Stimulated activated CD4-positive, alpha-beta T cell treated with anti-CD3 and anti-CD28 coated beads, TNF-alpha, amount 100 ng/mL, for 48 hours (primary cell): ENCODE data around the gene PAM.
"Not testable (repeated sequence)": the region's sequence is repeated elsewhere in the genome, so short reads cannot be mapped to it uniquely, and the experiment has no call there.

Source experiments
- DNase-seq, 3 donors: peaks; one replicate each; pipeline ENCODE4 v3.0.0-alpha.2; 2020; ENCODE audit warnings: low read depth in 3 of 3

The PAM gene

DNA sequence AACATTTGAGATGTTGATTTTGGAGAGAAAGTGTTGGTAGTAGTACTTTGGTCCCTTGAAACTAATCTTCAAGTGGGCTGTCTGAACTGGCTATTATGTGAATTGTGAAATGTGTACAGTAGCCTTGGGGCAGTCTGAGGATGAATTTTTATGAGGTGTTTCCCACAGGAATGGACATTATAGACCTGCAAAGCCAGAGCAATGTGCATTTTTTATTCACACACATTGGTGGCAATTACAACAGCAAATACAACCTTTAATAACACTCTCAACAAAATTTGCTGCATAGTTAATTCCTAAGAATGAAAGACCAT, 147.0 kb downstream of the PAM start:
- no peak for DNase-seq

DNA sequence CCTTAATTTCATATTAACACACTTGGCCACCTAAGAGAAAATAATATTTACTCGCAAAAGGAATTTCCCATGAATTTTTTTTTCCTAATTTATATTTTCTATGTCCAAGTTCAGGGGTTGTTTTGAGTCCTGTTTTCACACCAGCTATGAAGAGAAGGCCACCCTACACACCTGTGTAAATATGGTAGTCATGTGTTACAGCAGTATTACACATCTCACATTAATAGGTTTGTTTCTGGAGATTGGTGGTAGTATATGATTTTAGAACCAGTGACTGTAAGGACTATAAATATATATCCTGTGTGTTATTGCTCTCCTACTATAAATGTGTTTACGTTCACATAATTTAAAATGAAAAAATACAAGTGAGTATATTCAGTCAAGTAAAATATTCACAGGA, 147.5 kb downstream of the PAM start:
- no peak for DNase-seq

DNA sequence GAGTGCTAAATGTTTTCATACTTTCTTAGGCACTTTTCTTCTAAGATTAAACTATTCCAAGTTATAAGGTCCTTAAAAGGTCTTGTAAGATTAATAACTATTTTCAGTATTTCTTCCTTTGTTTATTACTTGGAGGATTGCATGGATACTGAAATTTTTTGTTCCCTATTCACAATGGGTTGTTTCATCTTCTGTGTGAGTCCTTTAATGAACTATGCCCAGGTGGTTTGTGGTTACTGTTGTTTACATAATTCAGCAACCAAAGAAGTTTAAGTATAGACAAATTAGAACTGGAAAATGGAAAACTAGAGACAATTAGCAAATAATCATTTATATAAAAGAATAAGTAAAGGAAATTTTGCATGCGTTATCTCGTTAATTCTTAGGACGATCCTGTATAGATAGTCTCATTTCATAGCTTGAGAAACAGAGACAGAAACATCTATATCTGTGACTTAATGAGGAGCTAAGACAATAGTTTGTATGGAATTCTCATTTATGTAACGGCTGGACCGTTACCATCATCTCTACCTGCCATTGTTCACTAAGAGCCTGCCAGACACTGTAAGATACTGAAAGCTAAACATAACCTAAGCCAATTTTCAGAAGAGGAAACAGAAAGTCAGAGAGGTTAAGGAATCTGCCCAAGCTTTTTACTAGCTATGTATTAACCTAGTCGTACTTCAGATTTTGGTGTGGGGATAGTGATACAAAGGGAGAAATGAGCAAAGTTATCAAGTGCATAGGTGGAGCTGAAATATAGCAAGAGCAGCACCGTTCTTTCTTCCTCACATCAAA, 148.2 kb downstream of the PAM start:
- DNase-seq = no peak

DNA sequence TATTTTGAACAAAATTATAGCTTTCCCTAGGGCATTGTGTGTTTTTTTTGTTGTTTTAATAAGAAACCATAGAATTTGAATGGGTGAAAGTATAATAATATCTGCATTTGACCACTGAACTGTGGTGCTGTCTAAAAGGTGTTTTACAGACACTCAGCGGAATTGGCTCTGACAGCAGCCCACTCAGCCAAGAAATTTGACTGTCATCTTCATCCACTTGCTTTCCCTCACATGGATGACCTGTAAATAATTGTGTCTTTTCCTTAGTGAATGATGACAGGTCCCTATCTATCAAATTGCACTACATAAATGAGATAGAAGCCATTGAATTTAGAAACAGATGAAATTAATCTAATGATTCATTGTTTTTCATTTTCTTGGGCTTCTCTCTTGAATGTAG, 150.0 kb downstream of the PAM start:
- no peak for DNase-seq

DNA sequence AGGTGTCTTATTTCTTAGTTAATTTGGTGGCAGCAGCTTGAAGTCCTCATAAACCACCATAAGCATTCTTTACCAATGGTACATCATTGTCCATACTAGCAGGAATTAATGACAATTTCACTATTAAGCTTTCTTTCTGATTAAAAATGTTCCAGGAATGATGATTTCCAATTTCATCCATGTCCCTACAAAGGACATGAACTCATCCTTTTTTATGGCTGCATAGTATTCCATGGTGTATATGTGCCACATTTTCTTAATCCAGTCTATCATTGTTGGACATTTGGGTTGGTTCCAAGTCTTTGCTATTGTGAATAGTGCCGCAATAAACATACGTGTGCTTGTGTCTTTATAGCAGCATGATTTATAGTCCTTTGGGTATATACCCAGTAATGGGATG, 152.0 kb downstream of the PAM start:
- not testable (repeated sequence) for DNase-seq

DNA sequence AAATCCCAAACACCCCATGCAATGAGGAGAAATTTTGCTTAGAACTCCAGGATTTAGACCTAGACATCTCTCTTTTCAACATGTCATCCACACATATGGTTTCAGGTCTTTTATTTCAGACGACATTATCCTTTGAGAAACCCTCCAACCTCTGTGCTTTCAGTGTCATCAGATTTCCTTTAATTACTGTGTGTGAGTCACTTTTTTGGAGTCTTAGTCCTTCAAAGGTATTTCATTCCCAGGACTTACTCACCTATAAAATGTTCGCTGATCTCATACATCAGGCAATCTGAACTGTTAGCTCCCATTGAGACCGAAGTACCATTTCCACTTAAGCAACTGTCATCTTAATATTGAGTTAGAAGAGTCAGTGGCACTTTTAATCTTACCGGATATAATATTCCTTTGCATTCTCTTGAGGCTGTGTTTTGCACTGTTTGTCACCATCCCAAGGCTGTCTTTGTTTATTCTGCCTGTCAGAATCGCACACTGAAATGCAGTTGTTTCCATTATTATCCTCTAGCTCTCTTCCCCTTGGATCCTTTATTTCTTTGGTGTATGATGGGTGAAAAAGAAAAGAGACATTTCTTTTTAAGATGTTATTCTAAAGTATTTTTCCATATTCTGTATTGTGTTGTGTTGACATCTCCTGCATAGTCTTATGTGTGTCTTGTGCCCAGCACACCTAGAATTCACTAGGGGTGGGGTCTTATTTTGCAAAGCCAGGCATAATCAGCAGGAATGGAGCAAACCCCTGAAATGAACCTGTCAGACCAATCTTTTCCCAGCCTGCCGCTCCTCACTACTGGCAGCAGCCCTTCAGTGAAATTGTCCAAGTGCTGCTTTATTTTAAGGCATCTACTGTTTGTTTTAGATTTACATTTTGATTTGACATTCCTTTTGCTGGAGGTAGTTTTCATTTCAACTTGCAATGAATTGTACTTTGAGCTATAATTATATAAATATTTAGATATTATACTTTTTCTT, 155.4 kb downstream of the PAM start:
- no peak for DNase-seq

DNA sequence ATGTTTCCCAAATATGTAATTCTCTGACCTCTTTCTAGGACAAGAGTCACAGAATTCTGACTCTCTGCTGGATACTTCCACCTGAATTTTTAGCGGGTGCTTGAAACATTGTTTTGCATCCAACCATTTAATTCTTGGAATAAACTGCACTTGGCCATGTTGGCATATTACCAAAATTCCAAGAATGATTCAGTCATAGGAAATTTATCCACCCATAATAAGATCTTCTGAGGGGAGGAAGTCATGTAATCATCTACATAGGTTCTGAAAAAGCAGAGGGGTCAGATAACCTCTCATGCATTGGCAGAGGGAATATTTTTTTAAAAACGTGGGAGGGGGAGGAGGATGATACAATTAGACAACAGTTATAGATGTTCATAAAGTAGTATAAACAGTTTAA, 156.9 kb downstream of the PAM start:
- DNase-seq = no peak

DNA sequence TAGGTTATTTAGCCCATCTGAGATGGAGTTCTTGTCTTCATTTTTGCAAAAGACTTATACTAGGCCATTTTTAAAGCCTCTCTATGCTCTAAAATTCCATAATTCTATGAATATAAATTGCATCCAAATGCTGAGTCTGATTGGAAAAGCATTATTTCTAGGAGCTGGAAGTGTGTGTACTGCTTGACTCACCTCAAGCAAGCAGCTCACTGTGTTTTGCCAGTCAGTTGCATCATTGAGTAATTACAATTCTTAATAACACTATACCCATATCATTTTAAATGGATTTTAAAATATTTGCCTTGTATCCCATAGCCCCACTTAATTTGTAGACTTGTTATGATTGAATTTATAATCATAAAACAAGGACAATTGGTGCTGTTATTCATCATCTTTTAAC, 161.0 kb downstream of the PAM start:
- DNase-seq = no peak

DNA sequence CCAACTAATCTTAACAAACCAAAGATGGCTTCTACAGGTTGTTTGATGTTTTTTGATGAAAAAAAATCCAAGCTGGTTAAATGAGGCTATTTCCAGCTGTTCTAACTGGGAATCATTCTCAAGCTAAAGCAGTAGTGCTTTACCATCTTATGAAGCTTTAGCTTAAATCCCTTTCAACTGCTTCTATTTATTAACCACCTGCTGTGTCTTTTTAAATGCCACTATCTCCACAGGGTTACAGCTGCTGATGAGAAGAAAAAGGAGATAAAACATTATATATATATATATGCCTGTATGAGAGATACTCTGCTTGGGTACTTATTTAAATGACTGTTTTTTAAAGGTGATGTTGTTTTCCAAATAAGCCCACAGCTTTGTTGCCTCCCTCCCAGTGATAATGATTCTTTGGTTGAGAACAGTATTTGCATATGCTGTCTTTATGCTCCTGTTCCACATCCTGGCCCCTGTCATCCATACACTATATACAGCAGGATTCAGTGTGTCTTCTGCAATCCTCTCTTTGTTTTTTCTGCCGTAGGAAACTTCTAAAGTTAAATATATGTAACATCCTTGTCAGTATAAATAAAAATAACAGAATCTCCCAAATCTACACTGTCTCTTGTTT, 164.0 kb downstream of the PAM start:
- DNase-seq = no peak

DNA sequence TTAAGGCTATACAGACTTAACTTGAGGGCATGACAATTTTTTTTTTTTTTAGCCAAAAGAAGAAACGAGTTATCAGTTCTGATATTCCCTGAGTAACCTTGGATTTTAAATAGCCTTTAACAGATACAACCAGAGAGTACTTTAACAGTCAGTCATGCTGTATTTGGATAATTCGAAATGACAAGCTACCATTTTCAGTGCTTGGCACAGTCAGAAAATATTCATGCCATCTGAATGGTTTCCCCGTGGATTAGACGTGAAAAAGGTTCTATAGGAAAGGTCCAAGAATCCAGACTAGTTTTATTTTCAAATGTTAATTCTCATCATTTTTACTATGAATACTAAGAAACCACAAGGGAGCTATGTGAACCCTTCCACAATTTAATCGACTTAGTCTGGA, 165.7 kb downstream of the PAM start:
- DNase-seq = no peak

DNA sequence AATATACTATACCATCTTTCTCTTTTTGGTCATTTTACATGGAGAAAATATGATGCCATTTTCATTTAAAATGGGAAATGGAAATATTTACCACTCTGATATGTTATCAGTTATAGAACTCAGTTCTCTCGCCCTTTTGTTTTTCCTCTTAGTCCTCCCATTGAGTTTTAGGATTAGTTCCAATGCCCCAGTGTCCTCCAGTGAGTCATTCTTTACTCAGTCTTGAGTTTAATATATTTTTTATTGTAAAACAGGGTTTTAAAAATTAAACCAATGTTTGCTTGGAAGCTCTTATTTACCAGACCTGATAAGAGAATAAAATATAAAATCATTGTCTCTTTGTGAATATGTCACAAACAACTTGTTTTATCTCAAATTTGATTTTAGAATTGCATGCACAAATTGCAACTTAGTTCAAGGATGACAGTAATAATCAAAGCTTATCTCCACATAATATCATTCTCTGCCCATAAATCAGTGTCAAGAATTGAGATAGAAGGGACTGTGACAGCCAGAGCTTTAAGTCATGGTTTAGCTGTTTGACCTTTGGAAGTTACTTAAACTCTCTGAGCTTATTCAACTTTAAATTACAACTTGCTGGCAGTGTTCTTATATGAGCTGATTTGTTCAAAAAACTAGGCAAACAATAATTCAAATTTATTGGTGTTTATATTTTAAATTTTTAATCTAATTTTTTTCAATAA, 166.4 kb downstream of the PAM start:
- no peak for DNase-seq

DNA sequence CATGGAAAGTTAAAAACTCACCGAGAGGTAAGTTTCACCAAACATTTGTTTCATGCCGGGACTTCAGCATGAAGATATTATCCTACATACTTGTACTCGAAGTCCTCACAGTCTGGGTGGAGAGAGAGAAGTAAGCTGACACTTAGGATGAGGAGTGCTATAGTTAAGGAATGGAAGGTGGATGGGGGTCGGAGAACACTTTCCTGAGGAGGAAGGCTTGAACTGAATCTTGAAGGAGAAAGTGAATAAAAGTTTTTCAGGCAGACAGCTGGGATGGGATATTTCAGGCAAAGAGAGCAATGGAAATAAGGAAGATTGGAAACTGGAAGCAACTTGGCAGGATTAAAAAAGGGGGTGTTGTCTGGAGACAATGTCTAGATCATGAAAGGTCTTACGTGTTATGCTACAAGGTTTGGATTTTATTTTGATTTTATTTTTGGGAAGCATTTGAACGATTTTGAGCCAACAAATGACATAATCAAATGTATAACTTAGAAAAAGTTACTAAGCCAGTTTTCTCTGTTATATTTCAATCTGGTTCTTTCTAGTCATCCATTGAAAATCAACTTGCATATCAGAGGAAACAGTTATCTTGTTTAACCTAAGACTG, 167.1 kb downstream of the PAM start:
- DNase-seq = no peak

DNA sequence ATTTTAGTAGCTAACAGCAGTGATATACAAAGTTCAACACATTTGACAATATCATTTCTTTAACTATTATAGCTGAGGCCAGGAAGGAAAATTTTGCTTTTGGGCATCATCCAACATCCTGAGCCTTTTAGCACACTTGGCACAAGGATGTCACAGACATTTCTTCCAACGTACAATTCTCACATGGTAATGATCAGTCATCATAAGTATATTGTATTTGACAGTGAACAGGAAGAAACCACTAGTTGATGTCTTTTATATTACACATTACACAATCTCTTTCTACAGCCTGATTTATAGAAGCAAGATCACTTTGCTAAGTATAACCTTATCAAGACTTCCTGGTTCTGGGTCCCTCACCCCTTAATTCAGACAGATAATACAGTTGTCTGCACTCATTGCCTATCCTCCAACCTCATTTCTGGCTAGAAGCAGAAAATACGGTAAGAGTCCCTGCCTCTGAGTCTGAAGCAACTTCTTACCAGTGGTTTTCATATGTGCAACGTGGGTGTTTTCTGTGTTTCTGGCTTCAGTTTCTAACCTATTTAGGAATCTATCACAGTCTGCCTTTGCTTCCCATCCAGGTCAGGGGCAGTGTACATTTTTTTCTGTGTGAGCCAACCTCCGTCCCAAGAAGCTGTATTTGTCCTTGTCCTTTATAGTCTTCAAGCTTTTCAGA, 167.8 kb downstream of the PAM start:
- no peak for DNase-seq

DNA sequence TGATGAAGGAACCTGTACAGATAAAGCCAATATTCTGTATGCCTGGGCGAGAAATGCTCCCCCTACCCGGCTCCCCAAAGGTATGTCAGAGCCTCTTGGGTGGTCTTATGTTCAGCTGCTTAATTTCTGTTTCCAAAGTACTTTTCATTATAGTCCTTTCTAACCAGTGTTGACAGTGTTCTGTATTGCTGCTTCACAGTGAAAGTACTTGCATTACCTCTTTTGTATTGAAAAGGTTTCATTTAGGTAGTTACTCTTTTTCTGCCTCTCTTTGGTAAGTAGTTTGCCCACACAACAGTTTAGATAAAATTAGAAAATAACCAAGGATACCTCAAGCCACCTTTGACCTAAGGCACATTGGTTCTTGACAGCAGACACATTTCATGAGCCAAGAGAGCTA, 169.9 kb downstream of the PAM start:
- no peak for DNase-seq

DNA sequence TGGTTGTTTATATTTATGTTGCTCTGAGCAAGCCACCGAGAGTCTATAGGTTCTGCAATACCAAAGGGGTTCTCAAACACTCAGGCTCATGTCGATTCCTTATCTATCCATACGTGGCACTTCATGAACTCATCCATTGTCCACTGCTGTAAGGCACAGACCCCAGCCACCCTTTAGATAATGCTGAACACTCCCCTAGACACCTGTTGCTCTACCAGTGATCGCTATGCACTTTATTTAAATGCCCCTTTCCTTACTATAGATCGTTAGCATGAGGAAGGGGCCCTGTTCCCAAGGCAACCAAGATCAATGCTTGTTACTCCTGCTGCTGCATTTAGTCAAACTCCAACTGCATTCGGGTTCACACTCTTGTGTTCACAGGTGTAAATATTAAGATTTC, 171.9 kb downstream of the PAM start:
- no peak for DNase-seq

DNA sequence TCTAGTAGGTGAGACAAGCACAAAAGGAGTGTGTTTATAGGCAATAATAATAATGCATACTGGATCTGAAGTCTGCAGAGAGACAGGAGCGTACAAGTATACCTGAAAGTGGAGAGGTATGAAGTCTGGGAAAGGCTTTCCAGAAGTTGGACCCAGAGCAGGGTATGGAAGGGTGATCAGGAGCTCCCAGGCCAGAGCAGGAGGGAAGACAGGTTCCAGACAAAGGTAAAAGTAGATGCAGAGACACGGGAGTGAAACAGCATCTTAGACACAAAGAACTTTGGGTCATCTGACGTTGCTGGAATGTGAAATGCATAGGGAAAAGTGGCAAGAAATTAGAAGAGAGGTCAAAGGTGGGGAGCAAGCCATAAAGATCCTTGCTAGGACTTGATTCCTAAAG, 175.1 kb downstream of the PAM start:
- DNase-seq = no peak

DNA sequence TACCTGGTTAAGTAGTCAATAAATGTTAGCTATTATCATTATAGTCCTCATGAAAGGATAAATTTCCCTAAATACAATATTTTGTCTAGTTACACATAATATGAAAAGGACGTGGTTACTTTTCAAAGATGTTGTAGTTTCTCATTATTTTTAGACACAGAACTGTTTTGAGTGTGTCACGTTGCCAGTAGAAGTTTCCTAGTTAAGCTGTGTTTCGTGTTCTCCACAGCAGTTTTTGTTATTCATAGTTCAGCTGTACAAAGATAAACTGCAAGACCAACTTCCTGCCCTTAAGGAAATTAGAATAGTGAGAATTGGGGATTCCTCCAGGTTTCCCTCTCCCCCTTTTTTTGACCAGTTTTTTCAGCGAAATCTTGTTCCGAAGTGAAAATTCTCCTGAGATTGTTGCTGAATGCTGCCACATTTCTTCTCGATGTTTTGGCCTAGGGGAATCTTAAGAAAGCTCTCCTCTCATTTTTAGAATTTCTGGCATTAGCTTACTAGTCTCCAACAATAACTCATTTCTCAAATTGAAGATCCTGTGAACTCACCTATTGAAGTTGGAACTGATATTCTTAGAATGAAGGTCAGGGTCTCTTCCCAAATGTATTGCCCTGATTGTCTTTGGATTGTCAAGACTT, 176.1 kb downstream of the PAM start:
- DNase-seq = no peak

DNA sequence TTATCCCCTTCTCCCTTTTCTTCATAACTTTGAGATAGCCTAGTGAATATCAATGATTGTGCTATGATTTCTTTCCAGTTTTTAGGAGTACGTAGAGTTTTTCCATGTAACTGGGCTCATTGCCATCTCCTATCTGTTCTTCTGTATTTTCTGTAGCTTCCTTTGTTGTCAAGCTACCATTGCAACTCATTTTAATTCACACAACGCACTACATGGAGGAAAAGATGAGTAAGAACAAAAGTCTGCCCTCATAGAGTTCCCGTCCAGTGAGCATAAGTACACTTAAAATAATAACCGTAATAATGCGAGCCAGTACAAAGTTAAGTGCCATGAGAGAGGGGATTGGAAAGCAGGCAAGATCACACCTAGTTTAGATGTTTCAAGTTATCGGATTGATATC, 177.7 kb downstream of the PAM start:
- DNase-seq = no peak

DNA sequence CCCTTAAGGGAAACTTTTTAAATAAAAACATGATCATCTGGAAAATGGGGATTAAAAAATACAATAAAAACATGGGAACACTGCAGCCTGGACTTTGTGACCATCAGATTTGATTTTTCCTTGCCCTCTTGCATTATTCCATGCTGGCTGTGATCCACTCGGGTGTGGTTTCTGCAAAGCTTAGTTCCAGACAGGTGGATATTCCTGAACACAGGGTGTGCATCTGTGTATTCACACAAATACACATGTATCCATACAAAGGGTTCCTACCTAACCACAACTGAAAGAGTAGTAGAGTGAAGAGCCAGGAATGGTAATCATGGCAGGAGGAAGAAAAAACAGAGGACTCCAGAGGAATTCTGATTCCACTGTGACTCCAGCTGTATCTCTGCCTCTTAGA, 178.2 kb downstream of the PAM start:
- no peak for DNase-seq

DNA sequence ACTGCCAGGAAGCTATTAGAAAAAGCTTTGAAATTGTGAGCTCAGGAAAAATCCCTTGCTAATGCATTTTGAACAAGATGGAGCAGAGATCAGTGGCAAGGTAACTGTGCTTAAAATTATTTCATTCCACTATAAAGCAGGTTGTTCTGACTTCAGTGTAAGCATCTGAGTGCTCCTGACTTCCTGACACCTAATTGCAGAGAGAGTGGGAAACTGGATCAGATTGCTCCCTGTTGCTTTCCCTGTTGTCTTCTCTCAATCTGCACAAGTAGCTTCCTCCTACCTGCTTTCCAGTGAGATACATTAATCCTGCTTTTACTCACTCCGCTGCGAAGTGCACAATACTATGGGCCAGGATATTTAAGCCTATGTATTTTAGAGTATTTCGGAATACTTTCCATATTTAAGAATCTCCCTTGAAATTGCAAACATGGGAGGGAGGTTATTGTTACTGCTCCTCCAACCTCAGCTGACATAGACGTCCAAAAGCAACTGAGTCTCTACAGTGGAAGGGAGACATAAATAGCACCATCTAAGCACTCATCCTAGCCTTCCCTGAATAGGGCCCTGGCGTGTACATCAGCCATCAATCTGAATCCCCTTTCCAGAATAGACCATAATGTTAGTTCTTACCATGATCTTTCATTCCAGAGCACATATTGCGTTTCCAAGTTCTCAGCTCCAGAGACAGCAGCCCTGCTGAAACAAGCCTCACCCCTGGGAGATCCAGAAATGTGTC, 178.8 kb downstream of the PAM start:
- no peak for DNase-seq
